Activated T-cell treated with anti-CD3 and anti-CD28 coated beads for 24 hours (primary cell): ENCODE measurements around the gene TRIM38.
"Not testable (repeated sequence)": the region's sequence is repeated elsewhere in the genome, so short reads cannot be mapped to it uniquely, and the experiment has no call there.

Experiments
- DNase-seq: peaks from one replicate; pipeline ENCODE4 v3.0.0-alpha.2; 2020; ENCODE audit warnings: low read depth

The TRIM38 gene

DNA sequence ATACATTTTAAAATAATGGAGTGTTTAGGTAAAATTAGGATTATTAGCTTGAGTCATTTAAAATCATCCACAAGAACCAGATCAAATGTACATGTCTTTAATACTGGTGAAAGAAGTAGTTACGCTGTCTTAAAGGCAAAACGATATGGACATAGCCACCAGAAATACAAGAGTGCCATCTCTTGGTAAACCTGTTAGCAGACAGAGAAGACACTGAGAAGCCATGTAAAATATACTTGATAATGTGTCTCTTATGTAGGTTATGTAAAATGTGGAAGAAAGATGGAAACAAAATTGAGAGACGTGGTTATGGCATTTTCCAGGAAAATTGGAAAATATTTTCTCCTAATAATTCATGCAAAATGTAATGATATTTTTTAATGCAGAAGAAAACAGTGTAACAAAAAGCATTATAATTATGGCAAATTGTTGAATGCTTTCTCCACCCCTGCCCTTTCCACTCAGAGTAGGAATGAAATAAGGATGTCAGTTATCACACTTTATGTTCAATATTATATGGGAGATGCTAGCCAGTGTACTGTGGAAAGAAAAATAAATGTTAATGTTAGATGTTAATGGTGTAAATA, 19.9 kb upstream of the TRIM38 start:
- no peak for DNase-seq

DNA sequence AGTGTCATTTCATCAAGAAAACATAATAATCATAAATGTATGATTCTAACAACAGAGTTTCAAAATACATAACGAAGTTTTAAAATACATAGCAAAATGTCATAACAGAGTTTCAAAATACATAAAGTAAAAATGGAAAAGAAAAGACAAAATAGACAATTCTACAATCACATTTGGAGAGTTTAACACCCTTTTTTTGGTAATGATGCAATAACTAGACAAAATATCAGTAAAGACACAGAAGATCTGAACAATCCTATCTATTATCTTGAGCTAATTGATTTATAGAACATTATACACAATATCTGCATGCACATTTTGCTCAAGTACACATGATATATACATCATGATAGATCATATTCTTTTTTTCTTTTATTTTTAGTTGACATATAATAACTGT, 18.7 kb upstream of the TRIM38 start:
- DNase-seq: no peak

DNA sequence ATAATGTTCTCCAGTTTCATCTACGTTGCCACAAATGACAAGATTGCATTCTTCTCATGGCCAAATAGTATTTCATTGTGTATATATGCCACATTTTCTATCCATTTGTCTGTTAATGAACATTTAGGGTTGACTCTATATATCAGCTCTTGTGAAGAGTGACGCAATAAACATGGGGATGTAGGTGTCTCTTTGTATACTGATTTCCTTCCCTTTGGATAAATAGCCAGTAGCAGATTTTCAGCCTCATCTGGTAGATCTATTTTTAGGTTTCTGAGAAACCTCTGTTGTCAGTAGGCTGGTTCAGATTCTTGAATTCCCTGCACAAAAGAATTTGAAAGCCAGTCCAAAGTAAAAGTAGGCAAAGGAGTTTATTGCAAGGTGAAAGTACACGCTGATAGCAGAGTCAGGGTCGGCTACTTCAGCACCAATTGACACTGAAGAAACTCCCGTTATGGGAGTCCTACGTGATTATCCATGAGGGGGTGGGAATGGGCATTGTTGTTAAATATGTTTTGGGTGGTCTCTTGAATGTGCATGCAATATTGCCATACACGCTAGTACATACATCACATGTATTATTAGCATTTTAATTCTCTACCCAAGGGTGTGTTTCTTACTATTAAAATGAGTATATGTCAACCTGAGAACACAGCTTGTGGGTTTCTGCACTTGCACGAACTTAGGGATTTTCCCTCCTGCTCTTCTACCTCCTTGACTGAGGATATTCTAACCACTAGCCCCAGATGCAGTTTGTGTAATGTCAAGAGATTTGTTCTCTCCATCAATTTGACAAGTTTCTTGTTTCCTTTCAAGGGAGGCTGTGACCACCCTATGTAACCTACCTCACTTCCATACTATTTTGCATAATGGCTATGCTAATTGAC, 17.7 kb upstream of the TRIM38 start:
- no peak for DNase-seq

DNA sequence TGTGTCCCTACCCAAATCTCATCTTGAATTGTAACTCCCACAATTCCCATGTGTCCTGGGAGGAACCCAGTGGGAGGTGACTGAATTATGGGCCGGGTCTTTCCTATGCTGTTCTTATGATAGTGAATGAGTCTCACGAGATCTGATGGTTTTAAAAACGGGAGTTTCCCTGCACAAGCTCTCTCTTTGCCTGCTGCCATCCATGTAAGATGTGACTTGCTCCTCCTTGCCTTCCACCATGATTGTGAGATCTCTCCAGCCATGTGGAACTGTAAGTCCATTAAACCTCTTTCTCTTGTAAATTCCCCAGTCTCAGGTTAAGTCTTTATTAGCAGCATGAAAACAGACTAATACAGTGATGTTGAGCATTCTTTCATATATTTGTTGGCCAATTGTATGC, 16.9 kb upstream of the TRIM38 start:
- DNase-seq: not testable (repeated sequence)

DNA sequence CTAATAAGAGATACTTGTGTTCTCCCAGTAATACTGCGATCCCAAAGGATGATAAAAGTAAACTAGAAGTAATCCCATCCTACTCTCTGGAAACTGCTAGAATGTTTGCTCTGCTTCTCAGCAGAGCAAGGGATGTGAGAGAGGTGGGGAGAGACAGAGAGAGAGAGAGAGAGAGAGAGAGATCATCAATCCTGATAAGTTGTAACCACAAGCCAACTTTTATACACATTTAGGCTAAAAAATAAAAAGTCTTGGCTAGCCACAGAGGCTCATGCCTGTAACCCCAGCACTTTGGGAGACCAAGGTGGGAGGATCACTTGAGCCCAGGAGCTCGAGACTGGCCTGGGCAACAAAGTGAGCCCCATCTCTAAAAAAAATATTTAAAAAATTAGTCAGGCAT, 16.0 kb upstream of the TRIM38 start:
- DNase-seq: no peak

DNA sequence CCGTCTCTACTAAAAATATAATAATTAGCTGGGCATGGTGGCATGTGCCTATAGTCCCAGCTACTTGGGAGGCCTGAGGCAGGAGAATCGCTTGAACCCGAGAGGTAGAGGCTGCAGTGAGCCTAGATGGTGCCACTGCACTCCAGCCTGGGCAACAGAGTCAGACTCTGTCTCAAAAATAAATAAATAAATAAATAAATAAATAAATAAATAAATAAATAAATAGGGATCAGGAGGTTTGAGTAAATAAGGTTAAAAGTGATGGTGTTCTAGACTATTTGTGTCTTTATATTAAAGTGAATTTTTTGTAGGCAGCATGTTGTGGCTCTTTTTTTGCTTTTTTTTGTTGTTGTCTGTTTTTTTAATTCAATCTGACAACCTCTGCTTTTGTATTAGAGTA, 15.1 kb upstream of the TRIM38 start:
- not testable (repeated sequence) for DNase-seq

DNA sequence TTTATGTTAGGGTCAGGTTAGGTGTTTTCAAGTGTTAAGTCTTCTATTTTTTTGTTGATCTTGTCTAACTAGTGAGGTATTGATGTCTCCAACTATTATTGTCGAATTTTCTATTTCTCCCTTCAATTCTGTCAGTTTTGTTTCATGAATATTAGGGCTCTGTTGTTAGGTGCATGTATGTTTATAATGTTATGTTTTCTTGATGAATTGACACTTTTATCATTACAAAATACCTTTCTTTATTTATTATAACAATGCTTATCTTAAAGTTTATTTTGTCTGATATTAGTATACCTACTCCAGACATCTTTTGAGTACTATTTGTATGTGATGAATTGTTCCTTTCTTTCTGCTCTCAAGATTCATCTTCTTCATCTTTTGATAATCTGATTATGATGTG, 12.9 kb upstream of the TRIM38 start:
- DNase-seq: no peak

DNA sequence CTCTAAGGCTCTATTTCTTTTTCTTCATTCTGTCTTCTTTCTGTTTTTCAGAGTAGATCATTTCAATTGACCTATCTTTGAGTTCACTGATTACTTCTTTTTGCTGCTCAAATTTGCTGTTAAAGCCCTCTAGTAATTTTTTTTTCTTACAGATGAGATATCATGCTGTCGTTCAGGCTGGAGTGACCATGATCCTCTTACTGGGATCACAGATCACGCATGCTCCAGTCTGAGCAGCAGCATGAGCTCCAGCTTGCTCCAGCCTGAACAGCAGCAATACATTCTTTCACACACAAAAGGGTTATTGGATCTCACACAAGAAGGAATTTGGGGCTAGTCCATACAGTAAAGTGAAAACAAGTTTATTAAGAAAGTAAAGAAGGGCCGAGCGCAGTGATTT, 12.3 kb upstream of the TRIM38 start:
- DNase-seq: no peak

DNA sequence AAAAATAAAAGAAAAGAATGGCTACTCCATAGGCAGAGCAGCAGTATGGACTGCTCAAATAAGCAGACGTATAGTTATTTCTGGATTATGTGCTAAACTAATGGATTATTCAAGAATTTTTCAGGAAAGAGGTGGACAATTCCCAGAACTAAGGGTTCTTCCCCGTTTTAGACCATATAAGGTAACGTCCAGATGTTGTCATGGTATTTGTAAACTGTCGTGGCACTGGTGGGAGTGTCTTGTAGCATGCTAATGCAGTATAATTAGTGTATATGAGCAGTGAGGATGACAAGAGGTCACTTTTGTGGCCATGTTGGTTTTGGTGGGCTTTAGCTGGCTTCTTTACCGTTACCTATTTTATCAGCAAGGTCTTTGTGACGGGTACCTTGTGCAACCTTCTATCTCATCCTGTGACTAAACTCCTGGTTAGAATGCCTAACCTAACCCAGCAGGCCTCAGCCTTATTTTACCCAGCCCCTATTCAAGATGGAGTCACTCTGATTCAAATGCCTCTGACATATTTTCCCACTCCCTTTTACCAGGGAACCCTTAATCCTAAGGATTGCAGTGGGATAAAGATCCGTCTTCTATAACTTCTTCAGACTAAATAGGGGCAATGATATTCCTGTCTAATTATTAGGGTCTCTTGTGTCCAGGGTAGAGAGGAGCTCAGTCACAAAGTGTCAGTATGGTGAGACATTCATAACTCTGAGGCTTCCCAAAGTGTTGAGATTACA, 11.1 kb upstream of the TRIM38 start:
- no peak for DNase-seq

DNA sequence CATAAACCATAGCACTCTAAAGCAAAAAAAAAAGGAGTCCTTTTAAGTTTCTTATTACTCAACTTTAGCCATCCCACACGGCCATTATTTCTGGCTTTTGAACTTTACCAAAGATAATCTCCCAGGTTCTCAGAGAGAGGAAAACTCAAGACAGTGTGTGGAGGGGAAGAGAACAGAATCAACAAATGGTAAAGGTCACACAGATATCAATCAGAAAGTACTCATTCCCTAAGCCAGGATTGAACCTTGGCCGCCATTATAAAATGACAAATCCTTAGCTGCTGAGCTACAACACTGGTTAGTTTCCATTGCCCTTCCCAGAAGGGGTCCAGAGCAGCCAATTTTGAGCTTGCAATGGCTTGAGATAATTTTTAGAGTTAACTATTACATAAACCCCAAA, 10.1 kb upstream of the TRIM38 start:
- DNase-seq: no peak

DNA sequence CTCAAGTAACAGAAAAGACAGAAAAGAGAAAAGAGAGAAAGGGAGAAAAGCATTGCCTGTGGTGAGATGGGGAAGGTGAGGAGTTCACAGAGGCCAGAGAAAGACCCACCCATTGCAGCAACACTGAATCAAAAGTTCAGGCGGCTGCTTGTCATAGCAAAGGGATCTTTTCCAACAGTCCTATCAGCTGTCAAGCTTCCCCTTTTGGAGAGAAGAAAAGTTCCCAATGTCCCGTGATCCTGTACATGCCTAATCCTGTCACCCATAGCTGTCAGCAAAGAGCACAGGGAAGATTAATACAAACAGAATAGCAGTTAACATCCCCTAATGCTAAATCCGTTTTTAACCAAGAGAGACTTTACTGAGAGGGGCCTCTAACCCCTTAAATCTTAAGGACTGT, 8.9 kb upstream of the TRIM38 start:
- no peak for DNase-seq

DNA sequence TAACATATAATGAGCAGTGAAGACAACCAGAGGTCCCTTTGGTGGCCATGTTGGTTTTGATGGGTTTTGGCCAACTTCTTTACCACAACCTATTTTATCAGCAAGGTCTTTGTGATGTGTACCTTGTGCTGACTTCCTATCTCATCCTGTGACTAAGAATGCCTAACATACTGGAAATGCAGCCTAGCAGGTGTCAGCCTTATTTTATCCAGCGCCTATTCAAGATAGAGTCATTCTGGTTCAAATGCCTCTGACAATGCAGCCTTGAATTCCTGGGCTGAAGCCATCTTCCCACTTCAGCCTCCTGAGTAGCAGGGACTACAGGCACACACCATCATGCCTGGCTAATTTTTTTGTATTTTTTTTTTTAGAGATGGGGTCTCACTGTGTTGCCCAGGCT, 7.8 kb upstream of the TRIM38 start:
- DNase-seq: no peak

DNA sequence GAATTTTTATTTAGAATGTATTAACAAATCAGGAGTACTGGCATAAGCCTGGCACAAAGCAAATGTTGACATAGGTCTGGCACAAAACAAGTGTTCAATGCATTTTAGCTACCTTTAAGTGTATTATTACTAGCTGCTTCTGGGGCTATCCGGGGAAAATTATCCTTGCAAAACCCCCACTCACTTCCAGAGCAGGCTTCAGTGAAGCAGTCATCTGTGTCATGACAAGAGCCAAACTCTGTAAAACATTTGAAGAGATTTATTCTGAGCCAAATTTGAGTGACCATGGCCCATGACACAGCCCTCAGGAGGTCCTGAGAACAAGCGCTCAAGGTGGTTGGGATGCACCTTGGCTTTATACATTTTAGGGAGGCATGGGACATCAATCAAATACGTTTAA, 6.4 kb upstream of the TRIM38 start:
- DNase-seq: no peak

DNA sequence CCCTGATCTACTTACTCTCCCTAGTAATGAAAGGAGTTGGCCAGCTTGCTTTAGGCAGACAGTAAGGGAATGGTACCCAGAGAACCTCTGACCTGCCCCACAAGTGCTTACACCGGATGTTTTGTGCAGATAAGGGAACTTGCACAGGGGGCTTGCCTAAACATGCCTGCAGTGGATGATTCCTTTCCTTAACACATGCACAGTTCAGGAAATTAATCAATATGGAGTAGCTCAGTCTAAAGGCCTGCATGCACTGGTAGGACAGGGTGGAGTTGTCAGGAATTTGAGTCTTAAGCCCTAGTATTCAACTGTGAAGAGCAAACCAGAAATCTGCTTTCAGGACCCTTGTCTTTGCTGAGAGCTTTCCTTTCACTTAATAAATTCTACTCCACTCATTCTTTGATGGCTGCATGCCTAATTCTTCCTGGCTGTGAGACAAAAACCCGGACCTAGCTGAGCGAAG, 3.9 kb upstream of the TRIM38 start:
- no peak for DNase-seq

DNA sequence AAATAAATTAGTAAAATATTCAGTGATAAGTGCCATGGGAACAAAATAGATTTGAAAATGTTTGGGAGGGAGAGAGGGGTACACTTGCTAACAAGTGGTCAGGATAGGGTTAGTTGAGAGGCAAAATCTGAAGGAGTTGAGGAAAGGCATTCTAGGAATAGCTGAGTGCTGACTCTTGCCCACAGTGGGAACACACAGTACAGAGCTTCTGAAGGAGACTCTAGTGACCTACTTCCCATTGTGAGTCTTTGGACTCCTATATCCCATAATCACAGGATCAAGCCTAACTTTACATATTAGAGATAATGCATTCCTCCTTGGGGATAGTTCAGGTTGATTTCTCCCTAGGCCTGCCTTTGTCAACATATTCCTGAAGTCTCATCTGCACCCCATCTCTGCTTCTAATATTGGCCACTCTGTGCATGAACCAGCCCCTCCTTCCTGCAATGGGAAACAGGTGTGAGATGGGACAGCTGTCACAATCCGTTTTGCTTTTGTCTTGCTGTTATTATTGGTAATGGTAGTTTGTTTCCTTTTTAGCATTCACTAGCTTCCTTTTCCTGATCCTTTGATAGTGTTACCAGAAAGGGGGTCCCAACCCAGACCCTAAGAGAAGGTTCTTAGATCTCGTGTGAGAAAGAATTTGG, 2.6 kb upstream of the TRIM38 start:
- DNase-seq: no peak

DNA sequence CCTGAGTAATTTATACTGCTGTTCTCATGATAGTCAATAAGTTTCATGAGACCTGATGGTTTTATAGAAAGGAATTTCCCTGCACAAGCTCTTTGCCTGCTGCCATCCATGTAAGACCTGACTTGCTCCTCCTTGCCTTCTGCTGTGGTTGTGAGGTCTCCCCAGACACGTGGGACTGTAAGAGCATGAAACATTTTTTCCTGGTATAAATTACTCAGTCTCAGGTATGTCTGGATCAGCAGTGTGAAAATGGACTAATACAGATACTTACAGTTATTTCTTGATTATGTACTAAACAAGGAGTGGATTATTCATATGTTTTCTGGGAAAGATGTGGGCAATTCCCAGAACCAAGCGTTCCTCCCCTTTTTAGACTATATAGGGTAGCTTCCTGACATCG, 1.9 kb upstream of the TRIM38 start:
- peak; percentile 44 for DNase-seq

DNA sequence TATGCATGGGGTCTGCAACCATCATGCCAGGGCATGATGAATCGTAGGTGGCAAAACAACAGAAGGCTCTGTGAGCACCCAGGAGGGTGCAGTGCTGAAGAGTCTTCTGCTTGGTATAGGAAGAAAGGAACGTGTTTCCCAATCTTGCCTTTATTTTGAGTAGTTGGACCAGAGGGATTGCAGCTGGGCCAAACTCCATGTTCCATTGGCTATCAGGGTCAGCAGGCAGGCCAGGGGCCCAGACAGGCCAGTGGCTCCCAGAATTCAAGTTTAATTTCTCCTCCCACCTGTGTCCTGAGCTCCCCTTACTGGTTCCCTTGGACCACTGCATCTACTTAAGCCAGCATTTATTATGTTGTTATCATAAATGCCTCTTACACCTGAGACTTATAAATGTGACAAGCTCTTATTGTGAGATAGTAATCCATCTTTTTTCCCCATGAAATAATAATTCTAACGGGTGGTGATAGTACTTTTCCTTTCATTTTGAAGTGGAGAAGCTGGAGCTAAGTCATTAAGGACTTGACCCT, 918 bp upstream of the TRIM38 start:
- no peak for DNase-seq

DNA sequence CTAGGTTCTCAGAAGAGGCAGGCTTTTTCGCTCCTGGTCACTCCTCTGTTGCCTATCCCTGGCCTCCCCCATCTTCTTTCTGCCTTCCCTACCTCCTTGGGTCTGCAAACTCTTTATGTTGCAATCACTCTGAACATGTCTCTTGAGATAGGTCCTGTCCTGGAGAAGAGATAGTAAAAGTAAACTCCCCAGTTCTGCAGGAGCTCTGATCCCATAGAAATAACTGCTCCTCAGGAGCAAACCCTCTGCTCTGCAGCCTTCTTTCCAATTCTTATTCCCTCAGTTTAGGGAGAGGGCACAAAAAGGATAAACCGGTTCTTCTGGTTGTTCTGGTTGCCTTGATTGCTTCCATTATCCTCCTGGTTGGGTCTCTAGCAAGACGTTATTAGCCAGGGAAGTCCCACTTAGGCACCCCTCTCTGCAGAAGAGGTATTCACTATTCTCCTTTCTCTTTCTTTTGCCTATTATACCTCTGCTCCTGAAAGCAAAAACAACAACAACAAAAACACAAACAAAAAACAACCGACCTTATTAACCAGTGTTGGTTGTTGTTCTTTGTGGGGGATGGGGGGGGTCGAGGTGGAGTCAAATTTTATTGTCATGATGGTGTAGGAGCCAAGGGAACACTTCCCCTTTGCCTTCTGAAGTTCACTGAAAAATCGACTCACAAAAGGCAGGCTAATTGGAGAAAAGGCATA, 973 bp downstream of the TRIM38 start:
- DNase-seq: no peak

DNA sequence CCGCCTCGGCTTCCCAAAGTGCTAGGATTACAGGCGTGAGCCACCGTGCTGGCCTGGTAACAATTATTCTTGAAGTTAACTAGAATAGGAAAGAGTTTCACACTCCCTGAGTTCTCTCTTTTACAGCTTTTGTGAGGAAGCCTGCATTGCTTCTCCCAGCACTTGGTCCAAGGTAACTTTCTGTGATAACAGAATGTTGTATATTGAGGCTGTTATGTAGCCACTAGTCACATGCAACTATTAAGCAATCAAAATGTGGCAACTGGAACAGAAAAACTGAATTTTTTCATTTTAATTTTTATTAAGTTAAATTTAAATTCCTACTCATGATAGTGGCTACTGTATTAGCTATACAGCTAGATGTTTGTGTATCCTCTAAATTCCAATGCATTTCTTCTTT, 2.5 kb downstream of the TRIM38 start:
- DNase-seq: no peak

DNA sequence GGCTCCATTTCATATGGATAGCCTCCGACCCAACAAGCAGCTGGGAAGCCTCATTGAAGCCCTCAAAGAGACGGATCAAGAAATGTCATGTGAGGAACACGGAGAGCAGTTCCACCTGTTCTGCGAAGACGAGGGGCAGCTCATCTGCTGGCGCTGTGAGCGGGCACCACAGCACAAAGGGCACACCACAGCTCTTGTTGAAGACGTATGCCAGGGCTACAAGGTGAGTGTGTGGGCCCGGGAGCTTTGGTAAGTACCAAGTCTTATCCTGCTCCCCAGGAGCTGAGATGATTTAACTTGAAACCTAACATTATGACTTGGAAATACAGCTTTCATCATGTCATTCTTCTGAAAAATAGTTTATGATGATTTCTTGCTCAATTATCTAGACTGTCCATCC, 4.1 kb downstream of the TRIM38 start:
- DNase-seq: no peak

DNA sequence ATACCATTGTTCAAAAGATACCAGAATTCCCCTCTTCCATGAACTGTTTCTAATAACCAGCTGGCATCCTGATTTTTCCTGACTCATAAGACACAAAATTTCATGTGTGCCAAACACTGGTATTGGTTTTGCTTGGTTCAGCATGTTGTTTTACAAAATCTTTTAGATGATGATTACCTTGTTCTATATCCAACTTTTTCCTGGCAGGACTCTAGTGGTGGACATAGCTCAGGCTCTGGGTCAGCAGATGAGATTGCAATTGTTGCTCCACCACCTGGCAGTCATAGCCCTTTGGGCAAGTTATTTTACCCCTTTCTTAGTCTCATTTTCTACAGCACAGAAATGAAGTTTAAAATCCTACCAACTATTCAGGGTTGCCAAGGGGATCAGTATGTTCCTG, 6.2 kb downstream of the TRIM38 start:
- DNase-seq: no peak
